Islet of Langerhans (tissue), 1 donor: ENCODE results near the gene ACSM2A.
"Not testable (repeated sequence)": the region's sequence is repeated elsewhere in the genome, so short reads cannot be mapped to it uniquely, and the experiment has no call there.

Experiments used
- FAIRE-seq: peaks from one replicate; lab custom pipeline; 2011; peaks lifted over from hg19 to GRCh38; lab: Jason Lieb, UNC

The ACSM2A gene

DNA sequence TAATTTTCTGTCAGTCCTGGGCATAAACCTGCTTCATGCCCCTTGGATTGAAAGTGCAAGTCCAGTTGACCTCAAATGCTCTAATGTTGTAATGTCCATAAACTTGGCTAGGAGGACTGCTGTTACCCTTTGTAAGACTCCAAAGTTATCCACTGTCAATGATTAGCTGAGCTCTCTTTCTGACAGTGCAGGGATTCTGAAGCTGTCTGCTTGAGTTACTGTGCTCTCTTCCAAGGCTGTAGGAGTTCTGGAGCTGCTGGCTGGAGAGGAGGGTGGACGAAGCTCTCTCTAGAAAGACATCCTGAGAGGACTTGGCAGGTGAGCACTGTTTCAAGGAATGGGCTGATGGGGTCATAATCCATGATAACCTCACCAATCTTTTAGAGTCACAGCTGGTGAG is at the start of gene ACSM2A:
Gene ACSM2A, plus strand, starts transcription at position 158 of the 400 bp plus-strand sequence. CDS start 8,594 bp downstream, outside the sequence.
- FAIRE-seq = not testable (repeated sequence)

- FAIRE-seq = no peak
Observed at GRCh38 chr16:20402651-20403050, 48.7 kb upstream of the ACSM2A start.

DNA sequence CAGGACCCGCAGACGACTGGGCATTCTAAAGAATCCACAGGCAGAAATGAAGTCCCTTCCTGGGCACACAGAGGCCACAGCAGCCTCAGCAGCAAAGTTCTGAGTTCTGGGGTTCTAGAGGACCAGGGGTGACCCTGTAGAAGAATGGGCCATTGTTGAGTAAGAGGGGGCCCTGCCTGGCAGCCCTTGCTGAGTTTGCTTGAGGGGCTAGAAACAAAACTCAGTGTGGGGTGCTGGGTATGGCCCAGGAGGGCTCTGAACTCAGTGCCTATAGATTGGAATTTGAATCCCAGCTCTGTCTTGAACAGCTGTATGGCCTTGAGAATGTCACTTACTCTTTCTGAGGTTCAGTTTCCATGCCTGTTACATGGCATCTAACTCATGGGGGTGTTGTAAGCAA is 46.7 kb upstream of the ACSM2A start, which contains the start of gene PDILT:
Gene PDILT, minus strand, starts transcription at position 101 of the 400 bp plus-strand sequence. CDS start 5,437 bp downstream, outside the sequence.
- no peak for FAIRE-seq

- FAIRE-seq = no peak
Observed at GRCh38 chr16:20409398-20410120, 41.8 kb upstream of the ACSM2A start, which contains the start of gene ACSM5. Gene ACSM5 (plus strand): TSS chr16:20409534. CDS start chr16:20411485, 1,951 bp downstream.

- no peak for FAIRE-seq
Observed at GRCh38 chr16:20410121-20410723, 41.1 kb upstream of the ACSM2A start.

DNA sequence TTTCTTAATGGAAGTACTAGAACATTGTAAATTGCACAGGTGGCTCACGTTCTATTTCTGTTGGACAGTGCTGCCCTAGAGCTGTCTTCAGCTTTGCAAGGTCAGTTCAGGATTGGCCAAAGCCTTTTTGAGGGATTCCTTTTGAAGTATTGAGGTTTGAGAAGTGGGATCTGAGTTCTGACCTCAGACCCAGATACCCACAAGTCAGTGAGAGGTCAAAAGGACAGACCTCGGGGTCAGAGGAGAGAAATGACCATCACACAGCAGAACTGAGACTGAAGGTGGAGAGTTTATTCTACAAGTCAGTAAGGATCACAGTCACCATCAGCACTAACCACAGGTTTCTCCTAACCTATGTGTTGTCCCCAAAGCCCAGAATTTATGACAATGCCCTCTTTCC is 40.3 kb upstream of the ACSM2A start:
- FAIRE-seq = no peak

GRCh38 chr16:20415541-20415940 is 35.8 kb upstream of the ACSM2A start:
- FAIRE-seq = no peak

- not testable (repeated sequence) for FAIRE-seq
Observed at GRCh38 chr16:20419093-20419492, 32.2 kb upstream of the ACSM2A start.

DNA sequence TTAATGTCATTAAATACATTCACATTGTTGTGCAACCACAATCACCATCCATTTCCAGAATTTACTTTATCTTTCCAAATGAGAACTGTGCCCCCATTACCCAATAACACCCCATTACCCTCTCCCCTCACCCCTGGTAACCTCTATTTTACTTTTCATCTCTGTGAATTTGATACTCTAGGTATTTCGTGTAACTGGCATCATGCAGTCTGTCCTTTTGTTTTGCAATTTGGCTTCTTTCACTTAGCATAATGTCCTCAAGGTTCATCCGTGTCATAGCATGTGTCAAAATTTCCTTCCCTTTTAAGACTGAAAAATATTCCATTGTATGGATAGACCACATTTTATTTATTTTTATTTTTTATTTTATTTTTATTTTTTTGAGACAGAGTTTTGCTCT is 29.6 kb upstream of the ACSM2A start:
- FAIRE-seq = not testable (repeated sequence)

DNA sequence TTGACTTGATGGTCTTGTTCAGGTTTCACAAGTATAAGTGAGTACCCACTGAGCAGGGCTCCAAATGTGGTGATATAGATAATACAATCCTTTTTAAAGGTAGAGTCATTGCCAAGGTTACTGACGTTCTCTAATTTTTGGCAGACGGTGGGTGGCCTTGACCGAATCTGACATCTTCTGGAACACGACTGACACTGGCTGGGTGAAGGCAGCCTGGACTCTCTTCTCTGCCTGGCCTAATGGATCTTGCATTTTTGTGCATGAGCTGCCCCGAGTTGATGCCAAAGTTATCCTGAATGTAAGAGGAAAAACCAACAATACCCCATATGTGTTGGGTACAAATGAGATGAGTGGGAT is 27.6 kb upstream of the ACSM2A start:
- not testable (repeated sequence) for FAIRE-seq

- FAIRE-seq = no peak
Observed at GRCh38 chr16:20424129-20424866, 27.0 kb upstream of the ACSM2A start.

GRCh38 chr16:20427401-20427797 is 23.9 kb upstream of the ACSM2A start:
- FAIRE-seq = not testable (repeated sequence)

DNA sequence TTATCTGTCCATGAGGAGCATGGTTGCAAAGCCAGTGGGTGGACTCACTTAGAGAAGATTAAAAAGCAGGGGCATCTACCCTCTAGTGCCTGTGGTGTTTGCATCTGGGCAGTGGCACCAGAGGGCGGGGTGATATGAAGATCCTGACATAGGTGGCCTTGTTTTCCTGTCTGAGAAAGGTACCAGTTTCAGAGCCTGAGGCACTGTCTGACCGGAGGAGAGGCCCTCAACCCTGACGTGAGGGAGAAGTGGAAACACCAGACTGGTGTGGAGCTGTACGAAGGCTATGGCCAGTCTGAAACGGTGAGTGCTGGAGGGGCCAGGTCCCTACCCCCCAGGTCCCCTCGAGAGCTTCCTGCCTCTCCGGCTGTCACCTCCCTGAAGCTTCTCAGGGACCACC is 21.8 kb upstream of the ACSM2A start:
- not testable (repeated sequence) for FAIRE-seq

DNA sequence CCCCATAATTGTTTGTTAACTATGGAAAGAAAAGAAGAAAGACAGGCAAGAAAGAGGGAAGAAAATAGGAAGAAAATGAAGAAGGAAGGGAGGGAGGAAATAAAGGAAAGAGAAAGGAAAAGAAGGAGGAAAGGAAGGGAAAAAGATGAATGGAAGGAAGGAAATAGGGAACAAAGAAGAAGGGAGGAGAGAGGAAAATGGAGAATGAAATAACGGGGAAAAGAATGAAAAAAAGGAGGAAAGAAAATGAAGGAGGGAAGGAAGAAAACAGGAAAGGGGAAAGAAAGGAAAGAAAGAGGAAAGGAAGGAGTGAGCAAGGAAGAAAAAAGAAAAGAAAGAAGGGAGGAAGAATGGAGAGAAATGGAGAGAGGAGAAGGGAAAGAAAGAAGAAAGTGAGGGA is 20.8 kb upstream of the ACSM2A start:
- FAIRE-seq = not testable (repeated sequence)

DNA sequence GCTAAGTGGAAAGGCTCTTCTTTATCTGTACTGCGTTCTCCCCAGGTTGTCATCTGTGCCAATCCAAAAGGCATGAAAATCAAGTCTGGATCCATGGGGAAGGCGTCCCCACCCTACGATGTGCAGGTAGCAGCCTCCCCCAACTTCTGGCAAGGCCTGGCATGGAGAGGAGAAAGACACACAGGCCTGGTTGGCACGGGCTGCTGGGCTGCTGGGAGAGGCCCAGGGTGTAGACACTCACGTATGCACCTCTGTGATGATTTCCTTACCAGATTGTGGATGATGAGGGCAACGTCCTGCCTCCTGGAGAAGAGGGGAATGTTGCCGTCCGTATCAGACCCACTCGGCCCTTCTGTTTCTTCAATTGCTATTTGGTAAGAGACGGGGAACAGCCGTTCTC is 20.4 kb upstream of the ACSM2A start:
- no peak for FAIRE-seq

DNA sequence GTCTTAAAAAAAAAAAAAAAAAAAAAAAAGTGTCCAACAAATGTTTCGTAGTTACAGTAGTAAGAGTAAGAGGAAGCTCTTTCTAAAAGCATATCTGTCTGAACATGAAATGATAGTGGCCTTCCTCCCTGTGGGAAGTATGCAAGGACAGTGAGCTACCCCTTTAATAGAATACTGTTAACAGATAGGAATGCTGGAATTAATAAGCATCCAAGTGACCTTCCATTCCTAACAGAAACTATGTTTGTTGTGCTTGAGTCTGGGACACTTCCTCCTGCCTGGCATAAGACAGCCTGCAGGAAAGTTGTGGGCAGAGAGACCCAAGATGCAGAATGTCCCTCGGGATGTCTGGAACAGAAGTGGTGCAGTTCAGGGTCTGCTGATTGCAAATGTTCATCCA is 12.4 kb upstream of the ACSM2A start:
- not testable (repeated sequence) for FAIRE-seq

DNA sequence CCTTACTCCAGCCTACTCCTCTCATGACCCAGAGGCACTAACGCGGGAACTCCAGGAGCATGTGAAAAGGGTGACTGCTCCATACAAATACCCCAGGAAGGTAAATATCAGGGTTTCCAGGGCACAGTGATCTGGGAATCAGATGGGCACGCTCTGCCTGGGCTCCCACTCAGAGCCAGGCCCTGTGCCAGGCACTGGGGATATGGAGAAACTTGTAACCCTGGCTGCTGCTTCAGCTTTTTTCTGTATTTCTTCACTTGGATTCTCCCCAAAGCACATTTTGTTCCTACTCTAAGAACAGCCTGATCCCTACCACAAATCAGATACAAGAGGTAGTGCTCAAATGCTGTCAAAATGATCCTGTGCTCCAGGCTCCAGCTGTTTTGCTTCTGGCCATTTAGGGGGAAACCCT is 11.5 kb upstream of the ACSM2A start:
- not testable (repeated sequence) for FAIRE-seq

DNA sequence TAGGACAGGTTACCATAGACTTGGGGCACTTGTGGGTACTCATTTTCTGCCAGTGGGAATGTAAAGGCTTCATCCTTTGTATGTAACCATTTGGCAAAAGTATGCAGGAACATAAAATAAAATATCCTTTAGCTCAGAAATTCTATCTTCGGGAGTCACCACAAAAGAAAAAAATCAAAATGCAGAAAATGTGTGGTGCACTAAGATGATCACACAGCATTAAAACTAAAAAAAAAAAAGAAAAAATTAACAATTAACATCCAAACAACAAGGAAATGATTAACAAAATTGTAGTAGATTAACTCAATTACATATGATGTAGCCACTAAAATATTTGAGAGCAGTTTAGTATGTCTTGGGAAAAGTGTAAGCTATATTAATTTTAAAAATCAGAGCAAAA is 10.6 kb upstream of the ACSM2A start:
- not testable (repeated sequence) for FAIRE-seq

- no peak for FAIRE-seq
Observed at GRCh38 chr16:20441191-20441590, 10.1 kb upstream of the ACSM2A start.

DNA sequence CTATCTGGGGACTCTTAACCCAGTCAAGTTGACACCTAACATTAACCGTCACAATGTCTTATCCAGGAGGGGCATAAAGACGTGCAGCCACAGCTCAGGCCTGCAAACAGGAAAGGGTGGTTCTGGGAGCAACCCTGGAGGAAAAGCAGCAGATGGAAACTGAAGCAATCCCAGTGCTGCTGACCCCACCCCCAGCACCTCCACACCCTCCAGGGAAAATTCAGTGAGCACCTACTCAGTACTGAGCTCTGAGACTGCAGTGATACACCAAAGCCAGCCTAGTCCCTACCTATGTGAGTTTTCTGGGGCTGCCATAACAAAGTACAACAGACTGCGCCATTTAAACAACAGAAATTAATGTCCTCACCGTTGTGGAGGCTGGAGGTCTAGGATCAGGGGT is 9.5 kb upstream of the ACSM2A start:
- not testable (repeated sequence) for FAIRE-seq

- FAIRE-seq = not testable (repeated sequence)
Observed at GRCh38 chr16:20446652-20447393, 4.5 kb upstream of the ACSM2A start.

DNA sequence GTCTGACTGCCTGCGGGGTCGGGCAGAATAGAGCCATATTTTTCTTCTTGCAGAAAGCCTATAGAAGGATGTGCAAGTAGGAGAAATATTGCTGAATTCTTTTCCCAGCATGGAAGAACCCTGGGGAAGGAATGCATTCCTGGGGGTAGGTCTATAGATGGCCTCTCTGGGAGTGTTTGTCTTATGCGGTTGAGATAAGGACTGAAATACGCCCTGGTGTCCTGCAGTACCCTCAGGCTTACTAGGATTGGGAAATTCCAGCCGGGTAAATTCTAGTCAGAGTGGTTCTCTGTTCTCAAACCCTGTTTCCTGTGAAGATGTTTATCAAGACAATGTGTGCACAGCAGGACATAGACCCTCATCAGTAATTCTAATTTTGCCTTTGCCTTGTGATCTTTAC is 2.3 kb downstream of the ACSM2A start:
- FAIRE-seq = not testable (repeated sequence)
